T-helper 1 cell (primary cell): ENCODE data around the gene PTCHD4.
"Not testable (repeated sequence)": the region's sequence is repeated elsewhere in the genome, so short reads cannot be mapped to it uniquely, and the experiment has no call there.

Experiments used
- DNase-seq, 5 donors: peaks; one replicate each; pipeline ENCODE4 v3.0.0-alpha.2; 2012 to 2020
- total RNA-seq, 4 donors: gene quantifications; one replicate each; lab custom pipeline; 2026; lab: John Stamatoyannopoulos, UW

PTCHD4 gene
- total RNA-seq, result 0 reads per million in 4 donors

GRCh38 chr6:48111143-48111506 is at the start of gene PTCHD4:
TSS of gene PTCHD4 (minus strand) at chr6:48111197. CDS start at chr6:48068957, 42,240 bp downstream.
- DNase-seq, result no peak

GRCh38 chr6:48151142-48151541 is 40.1 kb upstream of the PTCHD4 start:
- no peak for DNase-seq

GRCh38 chr6:48150701-48151100 is 39.7 kb upstream of the PTCHD4 start:
- no peak for DNase-seq

GRCh38 chr6:48147051-48147450 is 36.1 kb upstream of the PTCHD4 start:
- DNase-seq, result no peak

- no peak for DNase-seq
Observed at GRCh38 chr6:48144021-48144420, 33.0 kb upstream of the PTCHD4 start.

GRCh38 chr6:48141975-48142374 is 31.0 kb upstream of the PTCHD4 start:
- no peak for DNase-seq

- no peak for DNase-seq
Observed at GRCh38 chr6:48139818-48140614, 29.0 kb upstream of the PTCHD4 start.

GRCh38 chr6:48136856-48137255 is 25.9 kb upstream of the PTCHD4 start:
- no peak for DNase-seq

GRCh38 chr6:48135323-48136084 is 24.5 kb upstream of the PTCHD4 start:
- no peak for DNase-seq

- no peak for DNase-seq
Observed at GRCh38 chr6:48134246-48134645, 23.2 kb upstream of the PTCHD4 start.

GRCh38 chr6:48123601-48124000 is 12.6 kb upstream of the PTCHD4 start:
- DNase-seq, result no peak

- not testable (repeated sequence) for DNase-seq
Observed at GRCh38 chr6:48121983-48122749, 11.2 kb upstream of the PTCHD4 start.

GRCh38 chr6:48116699-48117645 is 6.0 kb upstream of the PTCHD4 start:
- DNase-seq, result no peak

GRCh38 chr6:48113130-48113529 is 2.1 kb upstream of the PTCHD4 start:
- no peak for DNase-seq

- DNase-seq, result no peak
Observed at GRCh38 chr6:48111575-48111974, 578 bp upstream of the PTCHD4 start.

- no peak for DNase-seq
Observed at GRCh38 chr6:48110436-48111142, 408 bp downstream of the PTCHD4 start.

GRCh38 chr6:48109944-48110343 is 1.1 kb downstream of the PTCHD4 start:
- DNase-seq, result no peak

GRCh38 chr6:48102476-48103195 is 8.4 kb downstream of the PTCHD4 start:
- not testable (repeated sequence) for DNase-seq

GRCh38 chr6:48101290-48101689 is 9.7 kb downstream of the PTCHD4 start:
- no peak for DNase-seq

- DNase-seq, result no peak
Observed at GRCh38 chr6:48100588-48100895, 10.5 kb downstream of the PTCHD4 start.
